AG04449 (cell line): Measurements from ENCODE around the gene CRYM.

Experiments
- CTCF ChIA-PET: fragments of 350-600 bp; formaldehyde crosslinking; extraction: SDS; loops from one replicate; lab custom pipeline; 2021; ENCODE audit warnings: antibody characterized with exemption; lab: Yijun Ruan, JAX
- POLR2A ChIA-PET: fragments of 400-600, 350-600 bp; formaldehyde crosslinking; extraction: SDS; loops from one replicate; lab custom pipeline; 2020; ENCODE audit warnings: antibody characterized with exemption, inconsistent platforms; lab: Yijun Ruan, JAX
- DNase-seq: peaks from one replicate; pipeline ENCODE4 v3.0.0-alpha.2; 2010; ENCODE audit warnings: low read depth, low spot score
- H3K4me3 ChIP-seq: 2 replicates; pipeline ENCODE4 v1.5.1; 2011; ENCODE audit warnings: low read depth, mild to moderate bottlenecking, control low read depth, low read length
- TF ChIP-seq, protein P1 (sequence below): IDR thresholded peaks from one replicate; pipeline ENCODE4 v1.5.1; 2011; ENCODE audit warnings: mild to moderate bottlenecking, moderate library complexity, low read length, control low read depth, inconsistent platforms; ENCODE audit not compliant: insufficient read depth; ENCODE audit errors: missing control alignments

The CRYM gene

DNA sequence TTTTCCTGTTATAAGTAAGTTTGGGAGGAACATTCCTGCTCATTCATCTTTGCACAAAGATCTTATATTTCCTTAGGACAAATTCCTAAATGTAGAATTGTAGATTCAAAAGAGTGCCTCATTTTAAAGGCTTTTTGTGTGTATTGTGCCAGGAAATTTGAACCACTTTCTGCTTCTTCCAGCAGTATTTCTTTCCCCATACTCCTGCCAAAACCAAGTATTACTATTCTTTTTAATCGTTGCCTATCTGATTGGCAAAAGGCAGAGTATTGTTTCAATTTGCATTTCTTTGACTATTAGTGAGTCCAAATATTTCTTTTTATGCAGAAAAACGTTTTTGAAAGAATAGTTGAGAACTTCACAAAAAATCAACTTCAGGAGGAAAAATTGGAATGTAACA, 35.3 kb downstream of the CRYM start:
- TF ChIP-seq, protein P1, sequence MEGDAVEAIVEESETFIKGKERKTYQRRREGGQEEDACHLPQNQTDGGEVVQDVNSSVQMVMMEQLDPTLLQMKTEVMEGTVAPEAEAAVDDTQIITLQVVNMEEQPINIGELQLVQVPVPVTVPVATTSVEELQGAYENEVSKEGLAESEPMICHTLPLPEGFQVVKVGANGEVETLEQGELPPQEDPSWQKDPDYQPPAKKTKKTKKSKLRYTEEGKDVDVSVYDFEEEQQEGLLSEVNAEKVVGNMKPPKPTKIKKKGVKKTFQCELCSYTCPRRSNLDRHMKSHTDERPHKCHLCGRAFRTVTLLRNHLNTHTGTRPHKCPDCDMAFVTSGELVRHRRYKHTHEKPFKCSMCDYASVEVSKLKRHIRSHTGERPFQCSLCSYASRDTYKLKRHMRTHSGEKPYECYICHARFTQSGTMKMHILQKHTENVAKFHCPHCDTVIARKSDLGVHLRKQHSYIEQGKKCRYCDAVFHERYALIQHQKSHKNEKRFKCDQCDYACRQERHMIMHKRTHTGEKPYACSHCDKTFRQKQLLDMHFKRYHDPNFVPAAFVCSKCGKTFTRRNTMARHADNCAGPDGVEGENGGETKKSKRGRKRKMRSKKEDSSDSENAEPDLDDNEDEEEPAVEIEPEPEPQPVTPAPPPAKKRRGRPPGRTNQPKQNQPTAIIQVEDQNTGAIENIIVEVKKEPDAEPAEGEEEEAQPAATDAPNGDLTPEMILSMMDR = no peak
- ChIA-PET CTCF (no interaction called here), POLR2A (no interaction called here)
- no peak for DNase-seq
- H3K4me3 ChIP-seq = no peak overlapping the region

DNA sequence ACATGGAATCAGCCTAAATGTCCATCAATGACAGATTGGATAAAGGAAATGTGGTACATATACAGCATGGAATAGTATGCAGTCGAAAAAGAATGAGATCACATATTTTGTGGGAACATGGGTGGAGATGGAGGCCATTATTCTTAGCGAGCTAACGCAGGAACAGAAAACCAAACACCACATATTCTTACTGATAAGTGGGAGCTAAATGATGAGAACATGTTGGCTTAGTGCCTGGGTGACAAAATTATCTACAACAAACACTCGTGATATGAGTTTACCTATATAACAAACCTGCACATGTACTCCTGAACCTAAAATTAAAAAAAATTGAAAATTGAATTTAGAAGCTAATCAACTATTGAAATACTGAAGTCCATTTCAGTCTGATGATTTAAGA, 38.4 kb downstream of the CRYM start:
- TF ChIP-seq, protein P1 = no peak
- CTCF ChIA-PET = no interaction called here
- POLR2A ChIA-PET = no interaction called here
- no peak overlapping the region for H3K4me3 ChIP-seq
- DNase-seq = no peak

DNA sequence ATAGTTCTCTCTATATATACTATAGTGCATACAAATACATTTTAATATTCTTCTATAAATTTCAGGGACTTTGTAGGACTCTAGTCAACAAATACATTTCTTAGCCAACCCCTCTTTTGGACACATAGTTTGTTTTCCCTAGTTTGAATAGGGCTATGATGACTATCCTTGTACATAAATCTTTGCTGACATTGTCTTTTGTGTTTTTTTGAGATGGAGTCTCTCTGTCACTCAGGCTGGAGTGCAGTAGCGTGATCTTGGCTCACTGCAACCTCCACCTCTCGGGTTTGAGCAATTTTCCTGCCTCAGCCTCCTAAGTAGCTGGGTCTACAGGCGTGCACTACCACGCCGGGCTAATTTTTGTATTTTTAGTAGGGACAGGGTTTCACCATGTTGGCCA, 41.3 kb downstream of the CRYM start:
- TF ChIP-seq, protein P1 = no peak
- DNase-seq = no peak
- ChIA-PET POLR2A (no interaction called here), CTCF (no interaction called here)
- no peak overlapping the region for H3K4me3 ChIP-seq

DNA sequence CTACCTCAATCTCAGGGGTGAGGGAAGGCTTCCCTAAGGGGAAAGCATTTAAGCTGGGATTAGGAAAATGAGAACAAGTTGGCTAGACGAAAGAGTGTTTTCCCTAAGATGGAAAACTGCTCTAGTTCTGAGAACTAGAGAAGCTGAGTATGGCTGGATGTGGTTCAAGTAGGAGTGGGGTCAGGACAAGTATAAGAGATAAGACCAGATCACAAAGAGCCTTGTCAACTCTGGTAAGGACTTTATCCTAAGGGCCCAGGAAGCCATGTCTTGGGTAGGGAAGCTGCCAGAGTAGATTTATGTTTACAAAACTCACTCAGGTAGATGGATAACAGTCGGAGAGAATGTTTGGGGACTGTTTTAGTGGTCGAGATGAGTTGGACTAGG, 42.9 kb downstream of the CRYM start:
- ChIA-PET POLR2A (no interaction called here), CTCF (interaction anchor here (0.8 to 1.1 kb wide), 2 partner anchors 9 to 47 kb away, joined by 3 read pairs; no protein-coding TSS in a partner anchor)
- H3K4me3 ChIP-seq = no peak overlapping the region

DNA sequence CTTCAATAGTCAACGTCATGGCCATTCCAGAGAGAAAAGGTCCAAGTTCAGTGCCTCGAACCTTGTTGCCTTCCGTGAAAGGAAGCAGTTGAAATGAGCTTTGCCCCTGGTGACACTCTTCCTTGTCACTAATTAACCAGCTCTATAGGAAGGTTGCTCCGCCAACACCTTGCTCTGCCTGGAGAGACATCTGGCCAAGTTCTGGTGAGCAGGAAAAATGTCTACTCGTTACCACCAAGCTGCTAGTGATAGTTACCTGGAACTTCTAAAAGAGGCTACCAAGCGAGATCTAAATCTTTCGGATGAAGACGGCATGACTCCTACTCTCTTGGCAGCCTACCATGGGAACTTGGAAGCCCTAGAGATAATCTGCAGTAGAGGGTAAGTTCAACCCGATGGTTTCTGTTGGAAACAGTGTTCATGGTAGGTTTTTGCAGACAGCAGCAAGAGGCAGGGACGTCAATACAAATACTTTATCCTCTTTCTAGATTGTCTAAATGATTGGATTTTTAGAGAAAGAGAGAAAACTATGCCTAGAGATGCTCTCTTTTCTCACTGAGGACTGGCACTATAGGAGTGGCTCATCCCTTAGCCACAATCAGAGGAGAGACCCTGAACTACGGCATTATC, 44.5 kb downstream of the CRYM start, which contains the start of gene ANKS4B:
Gene ANKS4B (plus strand): TSS at position 179 of the 630 bp plus-strand sequence. CDS start 39 bp downstream, at position 218.
- no peak within 1 kb of the TSS for H3K4me3 ChIP-seq
- ChIA-PET POLR2A (no interaction called here), CTCF (interaction anchor here (0.5 to 0.6 kb wide), 2 partner anchors 51 to 77 kb away, joined by 3 read pairs; no protein-coding TSS in a partner anchor)
- TF ChIP-seq, protein P1 = no peak
- DNase-seq = no peak

More for the DNA sequence above, 42.9 kb downstream of the CRYM start:
- DNase-seq = no peak
- TF ChIP-seq, protein P1 = no peak

DNA sequence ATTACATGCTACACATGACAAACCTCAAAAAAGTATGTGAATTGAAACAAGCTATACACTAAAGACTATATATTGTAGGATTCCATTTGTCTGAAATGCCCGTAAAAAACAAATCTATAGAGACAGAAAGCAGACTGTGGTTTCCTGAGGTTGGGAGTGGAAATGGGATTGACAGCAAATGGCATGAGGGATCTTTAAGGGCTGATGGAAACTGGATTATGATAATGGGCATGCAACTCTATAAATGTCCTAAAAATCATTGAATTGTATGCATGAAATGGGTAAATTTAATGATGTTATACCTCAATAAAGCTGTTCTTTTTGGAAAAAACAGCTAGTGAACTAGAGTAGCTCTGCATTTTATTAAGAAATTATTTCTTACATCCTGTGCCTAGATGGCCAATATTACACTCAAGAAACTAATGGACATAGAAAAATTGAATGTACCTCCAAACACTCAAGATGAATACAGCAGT, 45.0 kb downstream of the CRYM start:
- TF ChIP-seq, protein P1 = no peak
- no peak overlapping the region for H3K4me3 ChIP-seq
- CTCF ChIA-PET = interaction anchor here (0.6 to 1.2 kb wide), 2 partner anchors 12 to 50 kb away, joined by 3 read pairs; no protein-coding TSS in a partner anchor
- DNase-seq = no peak
- POLR2A ChIA-PET = no interaction called here
